ENCODE results near the gene HLCS.
"Not testable (repeated sequence)": the region's sequence is repeated elsewhere in the genome, so short reads cannot be mapped to it uniquely, and the experiment has no call there.

HLCS gene

DNA sequence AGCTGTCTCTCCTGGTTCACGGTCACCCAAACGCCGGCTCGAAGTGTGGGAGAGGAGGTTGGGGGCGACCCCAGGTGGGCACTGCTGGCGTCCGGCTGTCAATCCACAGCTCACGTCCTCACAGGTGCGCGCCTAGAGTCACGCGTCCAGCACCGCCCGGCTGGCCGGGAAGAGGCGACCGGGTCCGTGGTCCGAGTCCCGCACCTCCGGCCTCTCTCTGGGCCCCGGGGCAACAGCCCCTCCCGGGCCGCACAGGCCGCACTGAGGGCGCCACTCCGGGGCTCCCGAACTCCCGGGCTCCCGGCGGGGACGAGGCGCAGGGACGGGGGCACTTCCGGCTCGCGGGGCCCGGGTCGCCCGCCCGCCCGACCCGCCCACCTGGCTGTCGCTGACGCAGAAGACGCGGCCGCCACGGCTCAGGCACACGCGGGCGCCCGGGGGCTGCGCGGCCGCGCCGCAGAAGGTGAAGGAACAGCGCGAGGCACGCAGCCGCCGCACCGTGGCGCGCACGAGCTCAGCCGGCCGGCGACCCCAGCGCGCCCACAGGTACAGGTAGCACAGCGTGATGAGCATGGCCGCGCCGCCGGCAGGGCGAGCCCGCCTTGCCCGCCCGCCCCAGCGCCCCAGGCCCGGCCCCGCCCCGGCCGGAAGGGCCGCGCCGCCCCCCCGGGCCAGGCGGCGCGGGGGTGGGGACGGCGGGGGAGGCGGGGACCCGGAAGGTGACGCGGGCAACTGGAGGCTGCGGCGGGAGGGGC, at the start of gene HLCS:
Gene HLCS (minus strand): TSS at position 604 of the 755 bp plus-strand sequence. CDS start 31 bp downstream, at position 573.
- DNase-seq (ENCODE audit: low read depth in 1 of 2, low spot score in 1 of 2) = peak; percentile 47 to 61

DNA sequence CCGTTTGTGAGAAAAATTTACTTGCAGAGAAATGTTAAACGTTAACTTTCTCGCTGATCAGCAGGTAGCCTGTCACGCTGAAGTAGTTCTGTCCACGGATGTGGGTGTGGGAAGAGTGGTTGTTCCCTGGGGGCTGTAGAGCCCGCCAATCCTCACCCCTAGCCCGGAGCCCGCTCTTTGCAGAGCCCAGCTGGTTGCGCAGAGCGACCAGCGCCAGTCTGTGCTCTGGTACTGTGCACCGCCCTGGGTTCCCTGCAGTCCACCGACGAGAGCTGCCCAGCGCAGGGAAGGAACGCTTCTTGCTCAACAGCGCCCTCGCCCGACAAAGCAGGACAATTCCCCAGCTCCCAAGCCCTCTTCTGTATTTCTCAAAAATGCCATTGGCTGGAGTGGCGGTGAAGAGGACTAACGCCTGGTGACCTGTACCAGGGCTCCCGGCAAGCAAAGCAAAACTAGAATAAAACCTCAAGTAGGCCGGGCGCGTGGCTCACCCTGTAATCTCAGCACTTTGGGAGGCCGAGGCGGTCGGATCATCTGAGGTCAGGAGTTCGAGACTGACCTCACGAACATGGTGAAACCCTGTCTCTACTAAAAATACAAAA, 43.4 kb upstream of the HLCS start:
- peak; percentile 47 to 70 for DNase-seq (ENCODE audit: low read depth in 1 of 2, low spot score in 1 of 2)

DNA sequence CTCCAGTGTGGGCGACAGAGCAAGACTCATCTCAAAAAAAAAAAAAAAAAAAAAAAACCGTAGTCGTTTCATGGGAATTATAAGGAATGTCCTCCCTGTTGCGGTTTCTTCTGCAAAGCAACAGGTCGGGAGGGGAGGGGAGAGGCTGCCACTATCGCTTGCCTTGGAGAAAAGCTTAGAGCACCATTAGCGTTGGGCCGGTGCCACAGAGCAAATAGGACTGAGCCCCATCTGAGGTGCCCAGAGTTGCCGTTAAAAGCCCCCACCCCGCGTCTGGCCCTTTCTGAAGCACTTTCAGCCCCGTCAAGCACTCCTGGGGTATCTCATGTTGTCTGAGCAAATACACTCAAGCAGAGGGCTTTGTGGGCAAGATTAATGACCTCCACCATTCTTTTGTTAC, 42.3 kb upstream of the HLCS start:
- DNase-seq (ENCODE audit: low read depth in 1 of 2, low spot score in 1 of 2) = no peak

- no peak for DNase-seq (ENCODE audit: low read depth in 1 of 2, low spot score in 1 of 2)
These were observed 40.2 kb upstream of the HLCS start, which contains the start of gene RIPPLY3 for GRCh38 chr21:37006486-37007291. Gene RIPPLY3, plus strand, starts transcription at chr21:37006702. Its CDS starts 71 bp downstream, at chr21:37006773.

DNA sequence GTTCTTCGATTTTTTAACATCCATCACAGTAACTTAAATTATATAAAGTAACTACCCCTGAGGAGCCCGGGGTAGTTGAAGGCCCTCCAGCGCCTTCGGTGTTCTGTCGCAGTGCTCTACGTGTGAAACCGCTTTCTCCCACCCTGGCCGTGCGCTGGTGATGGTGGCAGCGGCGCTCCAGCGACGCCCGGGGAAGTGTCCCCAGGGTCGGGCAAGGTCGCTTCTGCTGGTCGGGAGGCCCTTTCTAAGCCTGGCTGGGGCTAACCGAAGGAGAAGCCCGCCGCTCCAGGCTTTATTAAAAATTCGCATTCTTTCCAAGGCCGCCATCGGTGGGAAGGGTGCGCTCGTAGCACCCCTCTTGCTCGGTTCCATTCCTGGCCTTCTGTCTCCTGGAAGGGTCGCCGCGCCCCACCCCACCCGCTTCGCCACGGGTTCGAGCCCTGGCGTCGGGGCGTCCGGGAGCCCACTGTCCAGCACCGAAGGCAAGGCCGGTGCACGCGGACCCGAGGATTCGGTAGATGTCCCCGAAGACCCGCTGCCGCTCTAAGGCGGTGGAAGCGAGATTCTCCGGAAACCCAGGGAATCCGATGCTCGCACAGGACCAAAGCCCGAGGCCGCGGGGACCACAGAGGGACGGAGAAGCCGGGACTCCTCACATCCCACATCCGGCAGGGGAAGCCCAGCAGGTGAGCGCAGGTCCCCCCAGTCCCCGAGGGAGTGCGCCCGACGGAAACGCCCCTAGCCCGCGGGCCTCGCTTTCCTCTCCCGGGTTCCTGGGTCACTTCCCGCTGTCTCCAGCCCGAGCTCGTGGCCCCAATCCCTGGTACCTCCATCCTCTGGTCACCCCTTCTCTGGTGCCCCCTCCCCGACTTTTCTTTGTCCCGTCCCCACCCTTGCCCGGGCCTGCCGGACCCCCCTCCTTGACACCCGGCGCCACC, 39.3 kb upstream of the HLCS start:
- no peak for DNase-seq (ENCODE audit: low read depth in 1 of 2, low spot score in 1 of 2)

- not testable (repeated sequence) for DNase-seq (ENCODE audit: low read depth in 1 of 2, low spot score in 1 of 2)
These were observed 37.4 kb upstream of the HLCS start for GRCh38 chr21:37003917-37004316.

DNA sequence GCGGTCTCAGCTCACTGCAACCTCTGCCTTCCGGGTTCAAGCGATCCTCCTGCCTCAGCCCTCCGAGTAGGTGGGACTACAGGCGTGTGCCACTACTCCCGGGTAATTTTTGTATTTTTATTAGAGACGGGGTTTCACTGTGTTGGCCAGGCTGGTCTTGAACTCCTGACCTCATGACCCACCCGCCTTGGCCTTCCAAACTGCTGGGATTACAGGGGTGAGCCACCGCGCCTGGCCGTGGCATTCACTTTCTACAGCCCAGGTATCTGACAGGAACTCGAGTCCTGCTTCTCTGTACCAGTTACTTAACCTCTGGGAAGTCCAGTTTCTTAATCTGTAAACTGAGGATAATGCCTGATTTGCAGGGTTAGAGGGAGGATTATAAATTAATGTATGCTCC, 36.4 kb upstream of the HLCS start:
- not testable (repeated sequence) for DNase-seq (ENCODE audit: low read depth in 1 of 2, low spot score in 1 of 2)

DNA sequence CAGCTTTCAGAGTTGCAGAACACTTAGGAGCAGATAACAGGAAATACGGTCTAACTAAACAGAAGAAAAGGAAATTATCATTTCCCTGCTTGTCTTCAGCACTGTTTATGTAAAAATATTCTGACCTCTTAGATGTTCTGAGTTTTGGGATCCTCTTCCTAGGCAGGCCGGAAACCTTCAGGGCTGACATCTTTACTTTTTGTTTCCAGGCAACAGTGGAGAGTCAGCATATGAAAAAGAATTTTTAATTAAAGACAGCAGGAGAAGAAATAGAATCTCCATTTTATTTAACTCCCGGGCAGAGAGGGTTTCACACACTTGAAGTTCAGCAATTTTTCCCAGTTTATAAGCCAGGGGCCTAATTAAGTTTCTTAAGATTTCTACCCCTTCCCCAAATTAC, 35.0 kb upstream of the HLCS start:
- no peak for DNase-seq (ENCODE audit: low read depth in 1 of 2, low spot score in 1 of 2)

GRCh38 chr21:37000381-37000780, 33.9 kb upstream of the HLCS start:
- no peak for DNase-seq (ENCODE audit: low read depth in 1 of 2, low spot score in 1 of 2)

GRCh38 chr21:36999131-36999898, 32.8 kb upstream of the HLCS start:
- DNase-seq (ENCODE audit: low read depth in 1 of 2, low spot score in 1 of 2) = no peak

- DNase-seq (ENCODE audit: low read depth in 1 of 2, low spot score in 1 of 2) = not testable (repeated sequence)
These were observed 28.8 kb upstream of the HLCS start for GRCh38 chr21:36995285-36995684.

DNA sequence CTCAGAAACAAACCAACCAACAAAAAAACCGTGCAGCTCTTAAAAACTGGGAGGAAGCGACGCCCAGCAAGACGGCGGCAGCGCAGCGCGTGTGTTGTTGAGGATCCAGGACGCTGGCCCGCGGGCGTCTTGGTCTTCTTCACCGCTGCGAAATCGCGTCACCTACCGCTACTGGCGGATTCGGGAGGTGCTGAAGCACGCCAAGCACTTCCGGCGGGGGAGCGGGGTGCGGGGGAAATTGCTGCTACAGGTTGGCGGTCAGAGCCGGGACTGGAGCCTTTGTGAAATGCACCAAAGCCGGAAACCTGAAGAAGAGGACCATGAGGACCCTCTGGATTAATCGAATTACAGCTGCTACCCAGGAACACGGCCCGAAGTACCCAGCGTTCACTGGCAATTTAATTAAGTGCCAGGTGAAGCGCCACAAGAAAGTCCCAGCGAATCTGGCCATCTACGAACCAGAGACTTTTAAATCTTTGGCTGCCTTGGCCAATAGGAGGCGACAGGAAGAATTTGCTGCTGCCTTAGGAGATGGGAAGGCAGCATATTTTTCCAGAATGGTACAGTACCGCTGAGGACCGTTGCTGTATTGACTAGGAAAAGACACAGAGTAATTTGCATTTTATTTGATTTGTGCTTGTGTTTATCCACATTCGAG, 28.2 kb upstream of the HLCS start:
- DNase-seq (ENCODE audit: low read depth in 1 of 2, low spot score in 1 of 2) = no peak

DNA sequence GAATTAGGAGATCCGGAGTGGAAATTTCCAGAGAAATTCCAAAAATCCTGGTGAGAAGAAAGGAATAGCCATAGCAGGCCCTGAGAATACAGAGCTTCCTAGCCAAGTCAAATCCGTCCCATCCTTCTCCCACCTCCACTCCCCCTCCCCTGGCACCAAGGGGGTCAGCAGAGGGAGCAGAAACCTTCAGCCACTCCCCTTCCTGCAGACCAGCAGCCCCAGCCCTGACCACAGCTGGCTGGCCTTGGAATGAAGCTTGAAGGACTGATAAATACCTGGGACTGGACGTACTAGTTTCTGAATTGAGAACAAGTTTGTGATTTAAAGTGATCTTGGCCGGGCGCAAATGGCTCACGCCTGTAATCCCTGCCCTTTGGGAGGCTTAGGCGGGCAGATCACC, 26.2 kb upstream of the HLCS start:
- no peak for DNase-seq (ENCODE audit: low read depth in 1 of 2, low spot score in 1 of 2)

DNA sequence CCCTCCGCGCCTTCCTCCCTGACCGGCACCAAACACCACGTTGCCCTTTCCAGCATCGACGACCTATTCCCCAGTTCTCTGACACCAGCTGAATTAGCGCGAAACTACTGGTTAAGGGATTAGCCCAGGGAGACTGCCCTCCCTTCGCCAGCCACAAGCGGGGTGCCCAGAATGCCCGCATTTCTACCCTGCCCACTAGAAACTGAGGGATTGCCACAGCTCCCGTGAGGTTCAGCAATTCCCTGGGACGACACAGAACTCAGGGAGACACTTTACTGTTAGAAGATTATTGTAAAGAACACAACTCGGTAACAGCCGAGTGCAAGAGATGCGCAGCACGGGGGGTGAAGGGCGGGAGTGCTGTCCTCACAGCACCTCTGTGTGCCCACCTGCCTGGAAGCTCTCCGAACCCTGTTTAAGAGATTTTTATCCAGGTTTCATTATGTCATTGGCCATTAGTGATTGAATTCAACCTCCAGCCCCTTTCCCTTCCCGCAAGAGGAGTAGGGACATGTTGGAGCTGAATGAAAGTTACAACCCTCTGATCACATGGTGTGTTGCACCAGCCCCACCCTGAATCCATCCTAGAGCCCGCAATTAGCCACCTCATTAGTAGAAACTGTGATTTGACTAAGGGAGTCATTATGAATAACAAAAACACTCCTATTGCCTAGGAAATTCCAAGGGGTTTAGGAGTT, 24.2 kb upstream of the HLCS start:
- no peak for DNase-seq (ENCODE audit: low read depth in 1 of 2, low spot score in 1 of 2)

- peak; percentile 70 to 76 for DNase-seq (ENCODE audit: low read depth in 1 of 2, low spot score in 1 of 2)
These were observed 23.4 kb upstream of the HLCS start for GRCh38 chr21:36989699-36990507.

- DNase-seq (ENCODE audit: low read depth in 1 of 2, low spot score in 1 of 2) = not testable (repeated sequence)
These were observed 22.8 kb upstream of the HLCS start for GRCh38 chr21:36989199-36989698.

DNA sequence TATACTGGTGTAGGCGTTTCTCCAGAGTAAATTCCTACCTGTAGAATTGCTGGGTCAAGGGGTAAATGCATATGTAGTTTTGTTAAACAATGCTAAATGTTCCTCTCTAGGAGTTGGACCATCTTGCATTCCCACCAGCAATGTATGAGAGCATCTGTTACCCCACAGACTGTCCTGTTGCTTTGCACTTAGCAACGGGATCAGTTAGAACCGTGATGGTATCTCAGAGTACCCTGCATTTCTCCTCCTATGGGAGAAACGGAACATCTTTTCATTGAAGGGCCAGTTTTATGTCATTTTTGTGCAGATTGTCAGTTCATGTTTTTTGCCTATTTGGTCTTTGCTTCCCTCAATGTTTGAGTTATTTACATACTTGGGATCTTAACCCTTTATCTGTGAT, 22.1 kb upstream of the HLCS start:
- DNase-seq (ENCODE audit: low read depth in 1 of 2, low spot score in 1 of 2) = no peak

- no peak for DNase-seq (ENCODE audit: low read depth in 1 of 2, low spot score in 1 of 2)
These were observed 21.4 kb upstream of the HLCS start for GRCh38 chr21:36987845-36988244.

Measured in stimulated activated CD4-positive, alpha-beta T cell treated with anti-CD3 and anti-CD28 coated beads, Interleukin-15, amount 100 ng/mL, for 1 hour (primary cell).